Lung (tissue), 12 donors: ENCODE data around the gene SLX9. TPM values are rescaled to one million over a fixed set of nuclear protein-coding genes. Genes with fewer than 3 reads are reported as not detected.
A peak's percentile ranks its signal among the peaks of the same experiment; 100 is the strongest.

Experiments
- ATAC-seq: fragments of 200-7000 bp; cut with Tn5 transposase; one replicate; pipeline ENCODE4 v1.9.1; 2020; ENCODE audit warnings: moderate number of reproducible peaks; ENCODE audit not compliant: insufficient read depth, low FRiP score
- DNase-seq, 3 donors: peaks; one replicate each; pipeline ENCODE4 v3.0.0-alpha.2; 2013 to 2017
- H3K27ac ChIP-seq, 2 donors: one replicate each; pipeline ENCODE4 v1.5.1; 2013; ENCODE audit warnings: mild to moderate bottlenecking in 2 of 2, moderate library complexity in 2 of 2, control low read depth in 1 of 2, inconsistent platforms in 1 of 2, low read depth in 1 of 2, low read length in 1 of 2
- H3K27me3 ChIP-seq, 3 donors: one replicate each; pipeline ENCODE4 v1.5.1; 2013; ENCODE audit warnings: low read length in 2 of 3; ENCODE audit not compliant: control insufficient read depth in 3 of 3, insufficient read depth in 3 of 3
- H3K36me3 ChIP-seq, 4 donors: one replicate each; pipeline ENCODE4 v1.5.1; 2013; ENCODE audit warnings: low read length in 4 of 4, mild to moderate bottlenecking in 1 of 4, moderate library complexity in 1 of 4; ENCODE audit not compliant: control insufficient read depth in 4 of 4, insufficient read depth in 4 of 4
- H3K4me1 ChIP-seq, 5 donors: one replicate each; pipeline ENCODE4 v1.5.1; 2013; ENCODE audit warnings: low read length in 5 of 5, mild to moderate bottlenecking in 2 of 5, moderate library complexity in 1 of 5; ENCODE audit not compliant: control insufficient read depth in 5 of 5, insufficient read depth in 5 of 5
- H3K4me3 ChIP-seq: one replicate; pipeline ENCODE4 v1.5.1; 2013; ENCODE audit warnings: mild to moderate bottlenecking, control low read depth, moderate library complexity
- H3K9ac ChIP-seq, 2 donors: one replicate each; pipeline ENCODE4 v1.5.1; 2013; ENCODE audit warnings: low read length in 2 of 2, control low read depth in 1 of 2; ENCODE audit not compliant: insufficient read depth in 1 of 2
- H3K9me3 ChIP-seq, 4 donors: one replicate each; pipeline ENCODE4 v1.5.1; 2013; ENCODE audit warnings: low read length in 3 of 4, mild to moderate bottlenecking in 1 of 4, moderate library complexity in 1 of 4; ENCODE audit not compliant: control insufficient read depth in 4 of 4, insufficient read depth in 3 of 4
- CTCF ChIP-seq: IDR thresholded peaks from 2 replicates; pipeline ENCODE4 v1.5.1; 2012; ENCODE audit warnings: mild to moderate bottlenecking; ENCODE audit errors: control extremely low read depth, extremely low read depth
- WGBS, 2 donors: extraction: QIAGEN DNeasy Blood & Tissue Kit; methylation state at CpG; one replicate each; pipeline ENCODE4 v1.1.7; 2013; 5-methylcytosine and 5-hydroxymethylcytosine counted together
- polyA plus RNA-seq, 2 donors: library from polyadenylated mRNA; stranded (reverse); fragments of 200-250 nt; gene quantifications; one replicate each; pipeline ENCODE4 v1.2.1, GENCODE V29; 2013
- total RNA-seq, 2 donors: library from RNA; depleted of rRNA in 1 of 2; stranded (reverse); fragments of >200 nt in 1 of 2; gene quantifications; one replicate each; pipeline ENCODE4 v1.2.1, GENCODE V29; 2014 to 2021
- donor health status: control.
- donor health status: control.
- donor health status: Bipolar disorder and iron deficiency.
- donor health status: healthy.
- donor health status: DM: yes; HTN: yes; CAD: no.

SLX9 gene
- total and polyA plus RNA-seq, 4 donors = 10.3 to 36.9 (median 27.0) TPM

- WGBS, 2 donors = 92 to 94% methylated on average over 25 of the region's 25 CpGs
- Histone ChIP-seq H3K9me3 (no peaks in the 10 kb centered on the region), H3K27me3 (no peaks in the 10 kb centered on the region), H3K27ac (peak overlapping the region in 1 of 2 donors; percentile 86), H3K4me1 (peaks cover 0 to 21% (median 2%) of the 10 kb centered on the region in 5 donors), H3K36me3 (peaks cover 0 to 23% (median 6%) of the 10 kb centered on the region in 4 donors), H3K9ac (no peak overlapping the region), H3K4me3 (no peak overlapping the region)
- ATAC-seq (no peak), DNase-seq (no peak)
- no peak for TF ChIP-seq CTCF
Measured at GRCh38 chr21:44952929-44953627, 13.2 kb downstream of the SLX9 start.

GRCh38 chr21:44953628-44954021, 13.8 kb downstream of the SLX9 start:
- DNase-seq (no peak), ATAC-seq (no peak)
- no peaks in the 10 kb centered on the region for H3K9me3 ChIP-seq
- no peak for TF ChIP-seq CTCF
- 95 to 96% methylated on average over 13 of the region's 13 CpGs for WGBS, 2 donors
- H3K27me3 ChIP-seq = no peaks in the 10 kb centered on the region
- H3K9ac ChIP-seq = no peak overlapping the region
- peak overlapping the region in 1 of 2 donors; percentile 86 for H3K27ac ChIP-seq
- H3K36me3 ChIP-seq = peaks cover 0 to 26% (median 6%) of the 10 kb centered on the region in 4 donors
- H3K4me3 ChIP-seq = no peak overlapping the region
- peaks cover 0 to 26% (median 7%) of the 10 kb centered on the region in 5 donors for H3K4me1 ChIP-seq

- Histone ChIP-seq H3K9me3 (no peaks in the 10 kb centered on the region), H3K27me3 (no peaks in the 10 kb centered on the region), H3K4me3 (no peak overlapping the region), H3K4me1 (peaks cover 0 to 32% (median 12%) of the 10 kb centered on the region in 5 donors), H3K9ac (no peak overlapping the region), H3K36me3 (peaks cover 0 to 27% (median 6%) of the 10 kb centered on the region in 4 donors), H3K27ac (peak overlapping the region in 1 of 2 donors; percentile 86)
- DNase-seq = no peak
- no peak for ATAC-seq
- TF ChIP-seq CTCF = no peak
- 96% methylated on average over 22 of the region's 22 CpGs for WGBS, 2 donors
Measured at GRCh38 chr21:44954281-44954771, 14.5 kb downstream of the SLX9 start.
